Measurements from ENCODE around the gene RHOT1.
"Not testable (repeated sequence)": the region's sequence is repeated elsewhere in the genome, so short reads cannot be mapped to it uniquely, and the experiment has no call there.

Gene RHOT1

GRCh38 chr17:32240750-32241149 lies 98.4 kb downstream of the RHOT1 start:
- no peak for DNase-seq

- no peak for DNase-seq
Observed at GRCh38 chr17:32241640-32242039, 99.3 kb downstream of the RHOT1 start.

GRCh38 chr17:32249475-32249874 lies 107.2 kb downstream of the RHOT1 start:
- no peak for DNase-seq

- peak; percentile 38 to 59 for DNase-seq
Observed at GRCh38 chr17:32253117-32253611, 110.9 kb downstream of the RHOT1 start.

- no peak for DNase-seq
Observed at GRCh38 chr17:32256012-32256700, 113.9 kb downstream of the RHOT1 start.

- DNase-seq, result no peak
Observed at GRCh38 chr17:32256701-32257019, 114.4 kb downstream of the RHOT1 start.

GRCh38 chr17:32258383-32259140 lies 116.3 kb downstream of the RHOT1 start:
- no peak for DNase-seq

GRCh38 chr17:32259586-32259985 lies 117.3 kb downstream of the RHOT1 start:
- DNase-seq, result no peak

GRCh38 chr17:32261417-32261736 lies 119.1 kb downstream of the RHOT1 start:
- DNase-seq, result no peak

- DNase-seq, result no peak
Observed at GRCh38 chr17:32261936-32262510, 119.7 kb downstream of the RHOT1 start.

GRCh38 chr17:32263515-32263914 lies 121.2 kb downstream of the RHOT1 start:
- not testable (repeated sequence) for DNase-seq

- DNase-seq, result no peak
Observed at GRCh38 chr17:32264140-32264799, 122.0 kb downstream of the RHOT1 start.

GRCh38 chr17:32264823-32265191 lies 122.5 kb downstream of the RHOT1 start:
- no peak for DNase-seq

GRCh38 chr17:32265192-32265923 lies 123.1 kb downstream of the RHOT1 start, which contains the start of gene RHBDL3:
Gene RHBDL3, plus strand, starts transcription at chr17:32265832. Its CDS starts 358 bp downstream, at chr17:32266190.
- DNase-seq, result peak; percentile 22 to 30

- DNase-seq, result no peak
Observed at GRCh38 chr17:32266051-32266388, 123.7 kb downstream of the RHOT1 start.

GRCh38 chr17:32266389-32267301 lies 124.3 kb downstream of the RHOT1 start:
- DNase-seq, result peak; percentile 8 to 16

- peak; percentile 23 to 32 for DNase-seq
Observed at GRCh38 chr17:32267690-32268205, 125.4 kb downstream of the RHOT1 start.

GRCh38 chr17:32268734-32269288 lies 126.5 kb downstream of the RHOT1 start:
- DNase-seq, result no peak

- no peak for DNase-seq
Observed at GRCh38 chr17:32269377-32269776, 127.1 kb downstream of the RHOT1 start.

- no peak for DNase-seq
Observed at GRCh38 chr17:32271844-32272243, 129.5 kb downstream of the RHOT1 start.

- no peak for DNase-seq
Observed at GRCh38 chr17:32274101-32274500, 131.8 kb downstream of the RHOT1 start.
